PC-9 (cell line): ENCODE data around the gene NGF. TPM values are rescaled to one million over a fixed set of nuclear protein-coding genes. Genes with fewer than 3 reads are reported as not detected.

Experiments
- BruUV-seq: library from RNA; stranded (reverse); fragments of 400-500 nt; replicated peaks from 2 replicates; lab custom pipeline; 2021; lab: Mats Ljungman, UMichigan
- CTCF ChIA-PET: fragments of 300-600 bp; sonication (Branson Sonifier 250); formaldehyde crosslinking; loops from one replicate; lab custom pipeline; 2022; ENCODE audit warnings: antibody characterized with exemption; lab: Charles Lee
- POLR2A ChIA-PET: fragments of 300-600 bp; sonication (Branson Sonifier 250); formaldehyde crosslinking; loops from one replicate; lab custom pipeline; 2022; ENCODE audit warnings: antibody characterized with exemption; ENCODE audit not compliant: unreplicated experiment; lab: Charles Lee
- DNase-seq, 2 experiments: peaks; one replicate each; pipeline versions ENCODE4 v3.0.0 to v3.0.0-alpha.2; 2015 to 2022; ENCODE audit warnings: mixed read lengths in 1 of 2
- H2AFZ ChIP-seq: fragments of 200-600 bp; sonication (generic); 2 replicates; pipeline ENCODE4 v1.8.1; 2017; ENCODE audit warnings: antibody characterized with exemption
- H3F3A ChIP-seq: fragments of 200-600 bp; sonication (generic); 2 replicates; pipeline ENCODE4 v1.8.1; 2017; ENCODE audit warnings: antibody characterized with exemption, mild to moderate bottlenecking, low read depth; ENCODE audit not compliant: insufficient read depth
- H3K27ac ChIP-seq: fragments of 200-600 bp; sonication (generic); 2 replicates; pipeline ENCODE4 v1.6.1; 2016; ENCODE audit warnings: mixed run types
- H3K27me3 ChIP-seq: fragments of 200-600 bp; sonication (generic); 2 replicates; pipeline ENCODE4 v1.6.1; 2016; ENCODE audit warnings: low read depth, mixed run types; ENCODE audit not compliant: insufficient read depth
- H3K36me3 ChIP-seq: fragments of 200-600 bp; sonication (generic); 2 replicates; pipeline ENCODE4 v1.6.1; 2016; ENCODE audit warnings: low read depth, mixed run types
- H3K4me1 ChIP-seq: fragments of 200-600 bp; sonication (generic); replicated peaks from 2 replicates; pipeline ENCODE4 v1.6.1; 2016; ENCODE audit warnings: mixed run types; ENCODE audit not compliant: insufficient read depth
- H3K4me2 ChIP-seq: fragments of 200-600 bp; sonication (generic); 2 replicates; pipeline ENCODE4 v1.6.1; 2017; ENCODE audit warnings: mixed run types
- H3K4me3 ChIP-seq: fragments of 200-600 bp; sonication (generic); 2 replicates; pipeline ENCODE4 v1.6.1; 2016; ENCODE audit warnings: mixed run types
- H3K79me2 ChIP-seq: fragments of 200-600 bp; sonication (generic); 2 replicates; pipeline ENCODE4 v1.6.1; 2017; ENCODE audit warnings: low read depth, mixed run types
- H3K9me2 ChIP-seq: fragments of 200-600 bp; sonication (generic); 2 replicates; pipeline ENCODE4 v1.8.1; 2017; ENCODE audit warnings: mild to moderate bottlenecking; ENCODE audit not compliant: insufficient read depth
- H3K9me3 ChIP-seq: fragments of 200-600 bp; sonication (generic); 2 replicates; pipeline ENCODE4 v1.8.1; 2016; ENCODE audit warnings: low read depth; ENCODE audit not compliant: insufficient read depth
- H4K20me1 ChIP-seq: fragments of 200-600 bp; sonication (generic); 2 replicates; pipeline ENCODE4 v1.8.1; 2017; ENCODE audit not compliant: insufficient read depth
- EZH2 ChIP-seq: fragments of 200-600 bp; sonication (generic); IDR thresholded peaks from 2 replicates; pipeline ENCODE4 v1.8.0; 2017; ENCODE audit warnings: antibody characterized with exemption, low read depth
- intact Hi-C: fragments of 100-400 bp; cut with micrococcal nuclease; formaldehyde crosslinking; loops from one replicate; pipeline ENCODE4 v1.10.0; 2022; ENCODE audit not compliant: unreplicated experiment
- total RNA-seq: library from RNA; stranded (reverse); gene quantifications from 2 replicates; pipeline ENCODE4 v1.2.3, GENCODE V29; 2021
- TF ChIP-seq, protein P1 (sequence below): fragments of 200-600 bp; sonication (generic); conservative IDR thresholded peaks from 2 replicates; pipeline ENCODE4 v1.6.1; 2017; ENCODE audit warnings: mixed run types, antibody characterized with exemption, mild to moderate bottlenecking, moderate library complexity

Gene NGF
- total RNA-seq, 1 experiment from 2014 or later = 5.5 TPM

DNA sequence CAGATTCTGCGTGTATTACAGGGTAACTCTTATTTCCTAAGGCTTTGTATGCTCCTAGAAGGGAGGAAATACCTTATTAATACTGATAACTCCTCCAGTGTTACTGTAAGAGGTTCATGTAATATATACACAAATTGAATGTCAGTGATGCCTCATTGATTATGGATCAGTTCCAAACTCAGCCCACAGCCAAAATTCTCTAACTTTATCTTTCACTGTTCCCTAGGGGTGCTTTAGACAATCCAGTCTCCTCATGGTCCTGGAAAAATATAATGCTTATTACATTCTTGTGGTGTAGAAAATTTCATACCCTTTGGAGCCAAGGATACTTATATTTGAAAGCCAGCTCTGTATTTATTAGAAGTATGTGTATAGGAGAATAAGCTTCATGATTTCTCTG, 73.0 kb downstream of the NGF start:
- POLR2A ChIA-PET = no interaction called here
- TF ChIP-seq, protein P1, sequence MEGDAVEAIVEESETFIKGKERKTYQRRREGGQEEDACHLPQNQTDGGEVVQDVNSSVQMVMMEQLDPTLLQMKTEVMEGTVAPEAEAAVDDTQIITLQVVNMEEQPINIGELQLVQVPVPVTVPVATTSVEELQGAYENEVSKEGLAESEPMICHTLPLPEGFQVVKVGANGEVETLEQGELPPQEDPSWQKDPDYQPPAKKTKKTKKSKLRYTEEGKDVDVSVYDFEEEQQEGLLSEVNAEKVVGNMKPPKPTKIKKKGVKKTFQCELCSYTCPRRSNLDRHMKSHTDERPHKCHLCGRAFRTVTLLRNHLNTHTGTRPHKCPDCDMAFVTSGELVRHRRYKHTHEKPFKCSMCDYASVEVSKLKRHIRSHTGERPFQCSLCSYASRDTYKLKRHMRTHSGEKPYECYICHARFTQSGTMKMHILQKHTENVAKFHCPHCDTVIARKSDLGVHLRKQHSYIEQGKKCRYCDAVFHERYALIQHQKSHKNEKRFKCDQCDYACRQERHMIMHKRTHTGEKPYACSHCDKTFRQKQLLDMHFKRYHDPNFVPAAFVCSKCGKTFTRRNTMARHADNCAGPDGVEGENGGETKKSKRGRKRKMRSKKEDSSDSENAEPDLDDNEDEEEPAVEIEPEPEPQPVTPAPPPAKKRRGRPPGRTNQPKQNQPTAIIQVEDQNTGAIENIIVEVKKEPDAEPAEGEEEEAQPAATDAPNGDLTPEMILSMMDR = no peak
- no peak for TF ChIP-seq EZH2
- no peaks in the 10 kb centered on the region for H4K20me1 ChIP-seq
- no peak overlapping the region for H3K4me2 ChIP-seq
- intact Hi-C loops = no loop called here
- H3K4me1 ChIP-seq = no peaks in the 10 kb centered on the region
- CTCF ChIA-PET = no interaction called here
- no peak overlapping the region for H3K27ac ChIP-seq
- no peaks in the 10 kb centered on the region for H3K9me2 ChIP-seq
- H2AFZ ChIP-seq = no peak overlapping the region
- H3F3A ChIP-seq = no peaks in the 10 kb centered on the region
- no peaks in the 10 kb centered on the region for H3K9me3 ChIP-seq
- no peaks in the 10 kb centered on the region for H3K27me3 ChIP-seq
- no peak for DNase-seq
- H3K36me3 ChIP-seq = no peaks in the 10 kb centered on the region
- no peaks in the 10 kb centered on the region for H3K79me2 ChIP-seq
- no peak overlapping the region for H3K4me3 ChIP-seq
- BruUV-seq = no TSS peak

DNA sequence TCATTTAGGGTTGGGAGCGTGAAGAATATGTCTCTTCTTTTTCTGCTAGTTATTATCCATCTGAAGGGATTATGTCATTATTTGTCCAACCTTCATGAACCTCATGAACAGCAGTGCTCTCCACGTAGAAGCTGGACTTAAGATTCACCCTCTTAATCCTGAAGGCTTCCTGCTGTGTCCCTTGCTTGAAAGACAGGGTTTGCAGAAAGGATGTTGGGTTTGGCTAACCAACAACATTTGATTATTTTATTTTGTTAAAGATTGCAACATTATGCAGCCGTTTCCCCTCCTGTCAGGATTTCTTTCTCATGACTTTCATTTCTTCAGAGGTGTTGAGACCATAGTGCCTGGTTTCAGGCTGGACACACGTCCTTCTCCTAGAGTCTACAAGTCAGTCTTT, 75.2 kb downstream of the NGF start:
- no TSS peak for BruUV-seq
- ChIA-PET CTCF (no interaction called here), POLR2A (no interaction called here)
- H3K27ac ChIP-seq = no peak overlapping the region
- H2AFZ ChIP-seq = no peak overlapping the region
- no peaks in the 10 kb centered on the region for H3F3A ChIP-seq
- H3K79me2 ChIP-seq = no peaks in the 10 kb centered on the region
- no peaks in the 10 kb centered on the region for H3K36me3 ChIP-seq
- DNase-seq = no peak
- H3K4me2 ChIP-seq = no peak overlapping the region
- no peaks in the 10 kb centered on the region for H3K4me1 ChIP-seq
- no peak for TF ChIP-seq EZH2
- TF ChIP-seq, protein P1 = no peak
- H3K9me3 ChIP-seq = peaks cover 18% of the 10 kb centered on the region
- intact Hi-C loops = no loop called here
- no peaks in the 10 kb centered on the region for H3K9me2 ChIP-seq
- no peaks in the 10 kb centered on the region for H4K20me1 ChIP-seq
- H3K4me3 ChIP-seq = no peak overlapping the region
- no peaks in the 10 kb centered on the region for H3K27me3 ChIP-seq

DNA sequence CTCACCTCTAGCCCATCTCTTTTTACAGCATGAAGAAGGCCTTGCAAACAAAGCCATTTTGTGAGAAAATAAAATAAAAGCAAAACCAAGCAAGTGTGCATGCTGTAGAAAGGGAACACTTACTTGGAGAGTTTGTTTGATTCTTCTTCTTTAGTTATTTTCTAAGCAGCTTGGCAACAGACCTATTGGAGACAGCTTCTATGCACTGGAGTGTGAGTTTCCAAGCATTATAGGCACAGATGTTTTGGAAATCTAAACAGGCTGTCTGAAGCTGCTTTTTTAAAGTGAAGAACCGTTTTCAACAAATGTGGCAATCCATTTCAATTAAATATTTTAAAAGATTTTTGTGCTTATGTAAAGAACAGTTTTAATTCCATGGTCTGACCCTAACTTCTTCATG, 76.6 kb downstream of the NGF start:
- Histone ChIP-seq H3K79me2 (no peaks in the 10 kb centered on the region), H3F3A (no peaks in the 10 kb centered on the region), H3K36me3 (no peaks in the 10 kb centered on the region), H3K4me1 (no peaks in the 10 kb centered on the region), H3K9me2 (no peaks in the 10 kb centered on the region), H3K4me2 (no peak overlapping the region), H3K4me3 (no peak overlapping the region), H4K20me1 (no peaks in the 10 kb centered on the region), H3K27ac (no peak overlapping the region), H3K9me3 (peaks cover 32% of the 10 kb centered on the region), H2AFZ (no peak overlapping the region), H3K27me3 (no peaks in the 10 kb centered on the region)
- no TSS peak for BruUV-seq
- POLR2A ChIA-PET = no interaction called here
- intact Hi-C loops = no loop called here
- DNase-seq = no peak
- CTCF ChIA-PET = no interaction called here
- no peak for TF ChIP-seq EZH2
- TF ChIP-seq, protein P1 = no peak
